ENCODE results near the gene IL12RB1.
"Not testable (repeated sequence)": the region's sequence is repeated elsewhere in the genome, so short reads cannot be mapped to it uniquely, and the experiment has no call there.

The IL12RB1 gene

GRCh38 chr19:18110609-18111232, 24.0 kb upstream of the IL12RB1 start:
- no peak for DNase-seq

DNA sequence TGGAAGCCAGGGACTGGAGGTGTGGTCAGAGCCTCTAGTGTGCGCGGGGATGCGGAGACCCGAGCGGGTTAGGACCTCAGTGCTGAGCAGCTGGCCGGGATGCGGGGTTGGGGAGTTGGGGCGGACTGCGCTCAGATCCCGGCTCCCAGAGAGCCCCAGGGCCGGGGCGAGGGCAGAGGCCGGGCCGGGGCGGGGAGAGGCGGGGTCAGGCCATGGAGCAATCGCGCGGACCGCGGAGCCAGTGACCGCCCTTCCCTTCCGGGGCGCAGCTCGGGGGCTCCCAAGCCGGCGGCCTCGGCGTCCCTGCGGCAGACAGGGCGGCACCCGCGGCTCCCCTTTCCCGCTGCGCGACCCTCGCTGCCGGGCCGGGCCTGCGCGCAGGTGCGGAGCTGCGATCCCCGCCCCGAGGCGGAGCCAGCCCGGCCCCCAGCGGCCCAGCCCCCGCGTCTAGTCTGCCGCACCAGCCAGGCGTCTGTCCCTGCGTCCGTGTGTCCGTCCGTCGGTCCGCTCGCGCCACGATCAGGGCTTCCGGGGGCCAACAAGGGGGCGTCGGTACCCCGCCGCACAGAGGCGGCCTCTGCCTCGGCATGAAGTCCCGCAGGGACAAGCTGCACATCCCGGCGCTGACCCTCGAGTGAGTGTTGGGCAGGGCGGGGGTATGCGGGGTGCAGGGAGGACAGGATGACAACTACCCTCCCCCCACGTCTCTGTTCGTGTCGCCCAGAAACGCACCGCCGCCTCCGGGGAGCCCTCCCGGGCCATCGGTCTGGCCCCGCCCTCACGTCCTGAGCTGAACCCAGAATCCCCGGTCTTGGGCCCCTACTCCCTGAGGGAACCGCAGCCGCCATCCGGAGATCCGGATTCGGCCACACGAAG, 23.2 kb upstream of the IL12RB1 start:
- peak in 1 of 2 experiments; percentile 28 for DNase-seq

GRCh38 chr19:18109341-18109732, 22.6 kb upstream of the IL12RB1 start:
- no peak for DNase-seq

DNA sequence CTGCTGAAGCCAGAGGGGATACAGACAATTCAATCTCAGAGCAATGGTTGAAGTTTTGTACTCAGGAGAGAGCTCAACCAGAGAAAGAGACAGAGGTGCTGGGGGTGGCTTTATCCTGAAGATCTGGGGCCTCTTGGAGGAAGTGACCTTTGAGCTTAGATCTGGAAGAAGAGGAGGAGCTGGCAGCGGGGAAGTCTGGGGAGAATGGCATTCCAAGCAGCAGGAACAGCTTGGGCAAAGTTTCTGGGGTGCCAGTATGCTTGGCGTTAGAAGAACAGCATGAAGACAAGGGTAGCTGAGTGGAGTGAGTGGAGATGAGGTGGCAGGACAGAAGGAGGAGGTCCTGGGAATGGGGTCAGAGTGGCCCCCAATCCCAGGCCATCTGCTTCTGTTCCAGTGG, 22.2 kb upstream of the IL12RB1 start:
- DNase-seq, result no peak

DNA sequence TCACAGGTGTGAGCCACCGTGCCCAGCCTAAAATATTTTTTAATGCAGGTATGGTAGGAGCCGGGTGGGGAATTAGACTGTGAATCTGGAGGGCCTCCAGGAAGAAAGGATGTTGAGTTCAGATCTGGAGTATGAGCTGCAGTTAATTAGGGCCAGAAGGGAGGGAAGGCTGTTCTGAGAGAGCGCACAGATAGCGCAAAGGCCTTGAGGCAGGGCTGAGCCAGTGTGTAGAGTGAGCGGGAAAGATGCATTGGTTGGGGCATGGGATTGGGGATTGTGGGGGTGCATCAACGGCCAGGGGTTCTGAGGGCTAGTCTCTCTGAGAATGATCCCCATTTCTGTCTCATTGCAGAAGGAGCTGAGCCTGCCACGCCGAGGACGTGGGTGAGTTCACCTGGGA, 20.5 kb upstream of the IL12RB1 start:
- DNase-seq, result no peak

- DNase-seq, result not testable (repeated sequence)
These were observed 18.5 kb upstream of the IL12RB1 start for GRCh38 chr19:18105259-18105658.

- DNase-seq, result no peak
These were observed 18.0 kb upstream of the IL12RB1 start for GRCh38 chr19:18104793-18105131.

GRCh38 chr19:18102916-18103542, 16.3 kb upstream of the IL12RB1 start:
- DNase-seq, result no peak

GRCh38 chr19:18101268-18101667, 14.5 kb upstream of the IL12RB1 start:
- no peak for DNase-seq

- no peak for DNase-seq
These were observed 14.0 kb upstream of the IL12RB1 start for GRCh38 chr19:18100710-18101109.

DNA sequence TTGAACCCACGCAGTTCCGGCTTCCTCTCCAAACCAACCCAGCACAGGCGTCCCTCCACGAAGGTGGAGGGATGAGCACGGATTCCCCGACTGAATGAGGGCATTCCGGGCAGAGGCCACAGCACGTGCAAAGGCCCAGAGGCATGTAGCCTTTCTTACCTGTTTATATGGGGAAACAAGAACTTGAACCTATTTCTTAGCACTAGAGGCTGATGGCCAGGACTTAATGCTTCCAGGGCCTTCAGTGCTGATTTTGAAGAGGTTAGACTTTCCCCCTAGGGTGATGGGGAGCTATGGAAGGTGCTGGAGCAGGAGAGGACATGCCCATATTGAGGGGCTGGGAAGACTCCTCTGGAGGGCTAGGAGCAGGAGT, 12.9 kb upstream of the IL12RB1 start:
- DNase-seq, result no peak

DNA sequence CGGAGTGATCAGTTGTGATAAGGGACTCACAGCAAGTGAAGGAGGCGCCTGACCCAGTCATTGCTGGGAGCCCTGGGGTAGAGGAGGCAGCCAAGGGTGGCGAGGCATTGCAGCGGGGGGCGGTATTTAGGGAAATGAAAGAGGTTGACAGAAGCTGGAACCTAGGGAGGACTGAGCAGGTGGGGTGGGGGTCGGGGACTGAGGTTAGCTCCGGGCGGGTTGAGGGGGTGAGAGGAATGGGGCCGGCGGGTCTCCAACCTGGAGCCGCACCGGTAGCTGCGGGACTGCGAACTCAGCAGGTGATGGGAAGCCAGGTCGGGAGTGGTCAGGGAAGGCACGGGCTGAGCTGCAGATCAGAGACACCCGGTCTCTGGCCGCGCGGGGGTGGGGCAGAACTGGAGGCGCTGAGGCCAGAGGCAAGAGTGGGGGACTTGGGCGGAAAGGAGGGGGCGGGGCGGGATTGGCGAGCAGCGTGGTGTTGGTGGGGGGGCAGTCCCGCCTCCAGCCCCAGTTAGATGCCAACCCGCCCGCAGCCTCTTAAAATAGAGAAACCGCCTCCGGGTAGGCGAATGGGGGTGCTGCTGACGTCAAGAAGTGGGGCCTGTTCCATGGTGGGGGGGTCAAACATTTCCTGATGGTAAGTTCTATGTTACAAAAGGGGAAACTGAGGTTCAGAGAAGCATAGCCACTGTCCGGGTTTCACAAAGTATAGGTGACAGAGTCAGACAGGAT, 12.3 kb upstream of the IL12RB1 start:
- no peak for DNase-seq

GRCh38 chr19:18097993-18098890, 11.5 kb upstream of the IL12RB1 start:
- no peak for DNase-seq

GRCh38 chr19:18097217-18097992, 10.7 kb upstream of the IL12RB1 start, which contains the start of gene MAST3:
Gene MAST3 (plus strand): TSS chr19:18097778. CDS start chr19:18097793, 15 bp downstream.
- DNase-seq, result peak in 1 of 2 experiments; percentile 24

- DNase-seq, result no peak
These were observed 9.5 kb upstream of the IL12RB1 start for GRCh38 chr19:18096258-18096657.

DNA sequence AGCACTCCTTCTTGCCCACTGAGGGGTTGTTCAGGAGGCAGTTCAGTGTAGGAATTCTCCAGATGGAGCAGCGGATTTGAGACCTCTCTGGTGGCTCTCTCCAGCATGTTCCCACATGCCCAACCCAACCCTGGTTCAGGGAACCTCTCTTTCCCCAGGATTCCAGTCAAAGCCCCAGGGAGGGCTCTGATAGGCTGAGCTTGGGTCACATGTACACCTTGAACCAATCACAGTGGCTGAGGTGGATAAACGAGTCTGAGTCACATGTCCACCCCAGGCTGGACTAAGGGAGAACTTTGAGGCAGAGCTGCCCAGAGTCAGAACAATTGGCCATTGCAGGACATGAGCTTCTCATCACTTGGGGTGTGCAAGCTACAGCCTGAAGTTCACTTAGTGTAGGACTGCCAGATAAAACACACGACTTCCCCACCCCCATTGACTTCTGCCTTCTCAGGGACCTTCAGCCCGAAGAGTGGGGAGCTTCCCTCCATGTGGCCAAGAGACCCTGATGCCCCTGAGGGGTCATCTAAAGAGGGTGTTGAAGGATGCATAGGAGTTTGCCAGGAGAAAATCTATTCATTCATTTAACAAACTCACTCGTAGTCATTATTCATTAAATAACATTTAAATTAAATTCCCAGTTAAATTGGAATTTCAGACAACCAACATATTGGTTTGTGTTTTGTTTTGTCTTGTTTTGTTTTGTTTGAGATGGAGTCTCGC, 6.9 kb upstream of the IL12RB1 start:
- no peak for DNase-seq

GRCh38 chr19:18091217-18091608, 4.5 kb upstream of the IL12RB1 start:
- DNase-seq, result no peak

- no peak for DNase-seq
These were observed 3.9 kb upstream of the IL12RB1 start for GRCh38 chr19:18090545-18091216.

- no peak for DNase-seq
These were observed 3.0 kb upstream of the IL12RB1 start for GRCh38 chr19:18089726-18090125.

DNA sequence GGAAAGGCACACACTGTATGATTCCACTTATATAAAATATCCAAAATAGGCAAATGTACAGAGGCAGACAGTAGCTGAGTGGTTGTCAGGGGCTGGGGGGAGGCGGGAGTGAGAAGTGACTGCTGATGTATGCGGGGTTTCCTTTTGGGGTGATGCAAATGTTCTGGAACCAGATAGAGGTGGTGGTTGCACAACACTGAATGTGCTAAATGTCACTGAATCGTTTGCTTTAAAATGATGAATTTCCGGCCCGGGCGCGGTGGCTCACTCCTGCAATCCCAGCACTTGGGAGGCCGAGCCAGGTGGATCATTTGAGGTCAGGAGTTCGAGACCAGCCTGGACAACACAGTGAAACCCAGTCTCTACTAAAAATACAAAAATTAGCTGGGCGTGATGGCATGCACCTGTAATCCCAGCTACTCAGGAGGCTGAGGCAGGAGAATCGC, 2.4 kb upstream of the IL12RB1 start:
- DNase-seq, result not testable (repeated sequence)
